Mesenchymal stem cell (in vitro differentiated cells and primary cell): ENCODE measurements around the gene SLCO2A1.

Experiments used
- DNase-seq: peaks from one replicate; pipeline ENCODE4 v3.0.0-alpha.2; 2013
- H2AFZ ChIP-seq: one replicate; pipeline ENCODE4 v1.6.1; 2013; ENCODE audit warnings: low read depth, mild to moderate bottlenecking, control low read depth, inconsistent platforms, low read length, moderate library complexity
- H2AK5ac ChIP-seq: 2 replicates; pipeline ENCODE4 v1.6.1; 2013; ENCODE audit warnings: low read length, moderate library complexity, mild to moderate bottlenecking, inconsistent platforms; ENCODE audit not compliant: severe bottlenecking
- H2BK120ac ChIP-seq: one replicate; pipeline ENCODE4 v1.6.1; 2013; ENCODE audit warnings: low read depth, mild to moderate bottlenecking, inconsistent platforms, low read length, moderate library complexity
- H2BK12ac ChIP-seq, 2 experiments: one replicate each; pipeline ENCODE4 v1.6.1; 2013; ENCODE audit warnings: inconsistent platforms in 2 of 2, low read length in 2 of 2, mild to moderate bottlenecking in 2 of 2, moderate library complexity in 2 of 2, control low read depth in 1 of 2
- H2BK15ac ChIP-seq: one replicate; pipeline ENCODE4 v1.6.1; 2013; ENCODE audit warnings: mild to moderate bottlenecking, low read depth, inconsistent platforms; ENCODE audit not compliant: poor library complexity, severe bottlenecking
- H2BK5ac ChIP-seq: 2 replicates; pipeline ENCODE4 v1.6.1; 2013; ENCODE audit warnings: low read depth, mild to moderate bottlenecking, low read length, control low read depth, inconsistent platforms; ENCODE audit not compliant: poor library complexity, severe bottlenecking
- H3K14ac ChIP-seq, 2 experiments: one replicate each; pipeline ENCODE4 v1.6.1; 2013; ENCODE audit warnings: inconsistent platforms in 2 of 2, low read length in 2 of 2, control low read depth in 1 of 2, mild to moderate bottlenecking in 1 of 2, moderate library complexity in 1 of 2
- H3K18ac ChIP-seq, 2 experiments: one replicate each; pipeline ENCODE4 v1.6.1; 2013; ENCODE audit warnings: inconsistent platforms in 2 of 2, low read length in 2 of 2, control low read depth in 1 of 2, low read depth in 1 of 2, mild to moderate bottlenecking in 1 of 2
- H3K23ac ChIP-seq, 2 experiments: one replicate each; pipeline ENCODE4 v1.6.1; 2013; ENCODE audit warnings: inconsistent platforms in 2 of 2, low read length in 2 of 2, mild to moderate bottlenecking in 2 of 2, moderate library complexity in 2 of 2, control low read depth in 1 of 2
- H3K27ac ChIP-seq: 2 replicates; pipeline ENCODE4 v1.5.1; 2013; ENCODE audit warnings: mild to moderate bottlenecking, moderate library complexity, low read length, control low read depth, inconsistent platforms; ENCODE audit not compliant: poor library complexity, severe bottlenecking
- H3K27me3 ChIP-seq, 2 experiments: 2 replicates each; pipeline versions ENCODE4 v1.6.1 to v1.7.0; 2013; ENCODE audit warnings: low read length in 2 of 2, mild to moderate bottlenecking in 2 of 2, moderate library complexity in 2 of 2, control low read depth in 1 of 2, inconsistent platforms in 1 of 2; ENCODE audit not compliant: control insufficient read depth in 1 of 2, insufficient read depth in 1 of 2
- H3K36me3 ChIP-seq, 2 experiments: 2 replicates each; pipeline versions ENCODE4 v1.6.1 to v1.7.0; 2013; ENCODE audit warnings: low read length in 2 of 2, control low read depth in 1 of 2, inconsistent platforms in 1 of 2, low read depth in 1 of 2, mild to moderate bottlenecking in 1 of 2; ENCODE audit not compliant: insufficient read depth in 2 of 2, control insufficient read depth in 1 of 2
- H3K4ac ChIP-seq, 2 experiments: one replicate each; pipeline ENCODE4 v1.6.1; 2013; ENCODE audit warnings: inconsistent platforms in 2 of 2, low read length in 2 of 2, mild to moderate bottlenecking in 2 of 2, moderate library complexity in 2 of 2, control low read depth in 1 of 2, low read depth in 1 of 2
- H3K4me1 ChIP-seq: 2 replicates; pipeline ENCODE4 v1.6.1; 2013; ENCODE audit warnings: low read depth, low read length, control low read depth; ENCODE audit not compliant: control insufficient read depth, insufficient read depth
- H3K4me2 ChIP-seq: 2 replicates; pipeline ENCODE4 v1.6.1; 2013; ENCODE audit warnings: low read length, mild to moderate bottlenecking, inconsistent platforms; ENCODE audit not compliant: poor library complexity, severe bottlenecking
- H3K4me3 ChIP-seq, 2 experiments: 2 replicates each; pipeline versions ENCODE4 v1.5.1 to v1.7.0; 2013; ENCODE audit warnings: low read length in 2 of 2, mild to moderate bottlenecking in 2 of 2, control low read depth in 1 of 2, low read depth in 1 of 2; ENCODE audit not compliant: insufficient read depth in 1 of 2
- H3K79me1 ChIP-seq: replicated peaks from 2 replicates; pipeline ENCODE4 v1.6.1; 2013; ENCODE audit warnings: mild to moderate bottlenecking, control low read depth, low read length, inconsistent platforms; ENCODE audit not compliant: poor library complexity, severe bottlenecking
- H3K9ac ChIP-seq: 2 replicates; pipeline ENCODE4 v1.7.0; 2013; ENCODE audit warnings: mild to moderate bottlenecking, low read length, moderate library complexity
- H3K9me3 ChIP-seq: 2 replicates; pipeline ENCODE4 v1.7.0; 2013; ENCODE audit warnings: mild to moderate bottlenecking, low read length; ENCODE audit not compliant: control insufficient read depth
- H4K8ac ChIP-seq: one replicate; pipeline ENCODE4 v1.6.1; 2013; ENCODE audit warnings: inconsistent platforms, mild to moderate bottlenecking, low read length, moderate library complexity
- H4K91ac ChIP-seq: one replicate; pipeline ENCODE4 v1.6.1; 2013; ENCODE audit warnings: mild to moderate bottlenecking, low read length, inconsistent platforms
- WGBS: methylation state at CpG from one replicate; pipeline ENCODE4 v1.1.7; 2013; ENCODE audit warnings: mixed read lengths; 5-methylcytosine and 5-hydroxymethylcytosine counted together

Gene SLCO2A1

DNA sequence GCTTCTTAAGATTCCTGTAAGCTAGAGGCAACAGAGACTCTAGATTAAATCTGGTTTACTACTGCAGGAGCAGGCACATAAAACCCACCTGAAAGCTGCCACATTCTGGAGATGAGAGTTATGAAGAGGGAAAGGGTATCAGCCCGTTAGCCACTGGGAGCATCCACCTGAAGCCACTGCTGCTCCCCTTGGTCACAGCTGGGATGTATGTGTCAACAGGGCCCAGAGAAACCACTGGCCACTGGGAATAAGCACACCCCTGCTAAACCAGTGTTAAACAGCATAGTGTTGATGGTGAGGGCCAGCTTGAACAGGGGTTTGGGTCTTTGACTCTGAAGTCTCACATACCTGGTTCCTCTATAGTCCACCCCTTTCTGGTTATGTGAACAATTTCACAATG is 10.9 kb downstream of the SLCO2A1 start:
- WGBS, result 71% methylated on average over 1 of the region's 1 CpG

DNA sequence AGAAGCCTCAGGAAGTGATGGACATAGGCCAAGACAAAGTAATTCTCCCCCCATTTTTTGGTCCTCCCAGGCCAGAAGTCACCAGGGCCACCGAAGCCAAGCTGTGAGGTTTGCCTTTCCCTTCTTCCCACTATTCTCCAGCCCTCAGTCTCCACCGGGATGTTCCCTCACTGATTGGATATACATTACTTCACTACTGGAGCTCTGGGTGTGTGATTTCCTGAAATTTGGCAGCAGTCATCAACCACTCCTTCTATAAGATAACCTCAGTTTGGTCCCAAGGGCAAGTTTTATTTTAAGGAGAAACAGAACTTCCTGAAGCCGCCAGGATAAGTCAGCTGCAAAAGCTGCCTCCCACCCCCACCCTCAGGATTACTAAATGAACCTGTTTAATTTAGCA is 11.3 kb downstream of the SLCO2A1 start:
- Histone ChIP-seq H3K79me1 (no peaks in the 10 kb centered on the region), H3K18ac (no peak overlapping the region), H3K4me2 (no peak overlapping the region), H2AK5ac (no peak overlapping the region), H2BK5ac (no peak overlapping the region), H4K8ac (no peak overlapping the region), H3K27ac (no peak overlapping the region), H2BK12ac (no peak overlapping the region), H3K4me3 (no peak overlapping the region), H3K27me3 (no peaks in the 10 kb centered on the region), H3K4me1 (no peaks in the 10 kb centered on the region), H3K9me3 (no peaks in the 10 kb centered on the region), H3K23ac (no peak overlapping the region), H3K36me3 (no peaks in the 10 kb centered on the region), H2BK120ac (no peak overlapping the region), H3K14ac (no peak overlapping the region), H3K4ac (no peak overlapping the region), H4K91ac (no peak overlapping the region), H2AFZ (no peak overlapping the region), H2BK15ac (no peak overlapping the region), H3K9ac (no peak overlapping the region)
- 61% methylated on average over 3 of the region's 3 CpGs for WGBS
- DNase-seq, result no peak

More for the DNA sequence above, 10.9 kb downstream of the SLCO2A1 start:
- no peak overlapping the region for H2BK5ac ChIP-seq
- no peak overlapping the region for H2BK15ac ChIP-seq
- no peaks in the 10 kb centered on the region for H3K36me3 ChIP-seq
- no peak overlapping the region for H3K4me3 ChIP-seq
- no peak overlapping the region for H4K8ac ChIP-seq
- no peak overlapping the region for H3K4ac ChIP-seq
- H2AFZ ChIP-seq, result no peak overlapping the region
- no peak overlapping the region for H4K91ac ChIP-seq
- H3K4me1 ChIP-seq, result no peaks in the 10 kb centered on the region
- H3K27ac ChIP-seq, result no peak overlapping the region
- DNase-seq, result no peak
- no peaks in the 10 kb centered on the region for H3K79me1 ChIP-seq
- H2BK120ac ChIP-seq, result no peak overlapping the region
- H3K9me3 ChIP-seq, result no peaks in the 10 kb centered on the region
- no peak overlapping the region for H2BK12ac ChIP-seq
- no peak overlapping the region for H3K14ac ChIP-seq
- H3K23ac ChIP-seq, result no peak overlapping the region
- no peaks in the 10 kb centered on the region for H3K27me3 ChIP-seq
- no peak overlapping the region for H2AK5ac ChIP-seq
- no peak overlapping the region for H3K4me2 ChIP-seq
- H3K9ac ChIP-seq, result no peak overlapping the region
- H3K18ac ChIP-seq, result no peak overlapping the region

DNA sequence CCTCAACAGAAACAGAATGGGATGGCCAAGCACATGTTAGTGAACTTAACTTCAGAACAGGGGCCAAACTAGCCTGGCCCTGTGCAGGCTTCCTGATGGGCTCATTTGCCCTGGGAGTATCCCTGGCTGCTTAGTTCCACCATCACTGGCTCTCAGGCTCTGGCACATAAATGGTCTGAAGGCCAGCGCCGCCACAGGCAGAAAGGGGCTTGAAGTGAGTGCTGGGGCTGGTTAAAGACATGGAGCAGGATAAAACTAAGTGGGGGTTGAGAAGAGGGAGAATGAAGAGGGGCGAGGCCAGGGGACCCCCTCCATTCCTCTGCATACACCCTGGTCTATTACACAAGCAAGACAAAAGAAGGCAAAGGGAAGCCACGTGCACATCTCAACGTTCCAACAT is 12.2 kb downstream of the SLCO2A1 start:
- H3K23ac ChIP-seq, result no peak overlapping the region
- 75% methylated on average over 2 of the region's 5 CpGs for WGBS
- no peak overlapping the region for H2BK120ac ChIP-seq
- DNase-seq, result no peak
- H3K27me3 ChIP-seq, result no peaks in the 10 kb centered on the region
- H3K9ac ChIP-seq, result no peak overlapping the region
- H3K36me3 ChIP-seq, result no peaks in the 10 kb centered on the region
- no peak overlapping the region for H2BK5ac ChIP-seq
- no peaks in the 10 kb centered on the region for H3K9me3 ChIP-seq
- H2BK12ac ChIP-seq, result no peak overlapping the region
- H3K79me1 ChIP-seq, result no peaks in the 10 kb centered on the region
- H3K4ac ChIP-seq, result no peak overlapping the region
- no peak overlapping the region for H3K4me2 ChIP-seq
- H2BK15ac ChIP-seq, result no peak overlapping the region
- H4K8ac ChIP-seq, result no peak overlapping the region
- no peak overlapping the region for H3K27ac ChIP-seq
- no peak overlapping the region for H3K14ac ChIP-seq
- H3K18ac ChIP-seq, result no peak overlapping the region
- H4K91ac ChIP-seq, result no peak overlapping the region
- H2AK5ac ChIP-seq, result no peak overlapping the region
- no peak overlapping the region for H3K4me3 ChIP-seq
- H2AFZ ChIP-seq, result no peak overlapping the region
- no peaks in the 10 kb centered on the region for H3K4me1 ChIP-seq

DNA sequence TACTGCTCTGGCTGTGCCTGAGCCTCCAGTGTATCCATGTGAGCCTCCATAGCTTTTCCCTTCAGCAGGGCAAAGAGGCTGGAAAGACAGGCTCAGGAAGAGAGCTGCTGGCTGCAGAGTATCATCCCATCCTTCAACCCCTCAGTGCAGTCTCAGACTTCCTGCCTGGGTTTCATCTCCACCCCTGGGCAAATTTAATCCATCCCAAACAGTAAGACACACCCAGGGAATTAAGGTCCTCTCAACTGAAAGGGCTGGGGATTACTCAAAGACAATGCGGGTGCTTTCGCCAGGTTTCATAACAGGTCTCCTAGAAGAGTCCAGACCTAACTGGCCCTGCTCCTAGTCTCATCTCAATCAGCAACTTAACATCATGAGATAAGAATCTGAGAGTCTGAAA is 15.5 kb downstream of the SLCO2A1 start:
- Histone ChIP-seq H3K23ac (no peak overlapping the region), H3K9ac (no peak overlapping the region), H4K8ac (no peak overlapping the region), H3K4me2 (no peak overlapping the region), H2AFZ (no peak overlapping the region), H2BK5ac (no peak overlapping the region), H4K91ac (no peak overlapping the region), H3K14ac (no peak overlapping the region), H2BK120ac (no peak overlapping the region), H3K79me1 (no peaks in the 10 kb centered on the region), H3K27ac (no peak overlapping the region), H3K27me3 (no peaks in the 10 kb centered on the region), H3K18ac (no peak overlapping the region), H2BK15ac (no peak overlapping the region), H3K4me3 (no peak overlapping the region), H3K4ac (no peak overlapping the region), H3K4me1 (peaks cover 1% of the 10 kb centered on the region), H2AK5ac (no peak overlapping the region), H3K36me3 (no peaks in the 10 kb centered on the region), H3K9me3 (no peaks in the 10 kb centered on the region), H2BK12ac (no peak overlapping the region)
- 100% methylated on average over 2 of the region's 2 CpGs for WGBS
- DNase-seq, result no peak
